ENCODE data around the gene TCF7L1. TPM values are rescaled to one million over a fixed set of nuclear protein-coding genes. Genes with fewer than 3 reads are reported as not detected.

The TCF7L1 gene
- total and polyA plus RNA-seq, 9 of the 15 experiments (the other 6 are each of a cell fraction or from before 2014, with no cell fraction given): 0.03 to 0.11 (median 0.07) TPM; not detected in 5

DNA sequence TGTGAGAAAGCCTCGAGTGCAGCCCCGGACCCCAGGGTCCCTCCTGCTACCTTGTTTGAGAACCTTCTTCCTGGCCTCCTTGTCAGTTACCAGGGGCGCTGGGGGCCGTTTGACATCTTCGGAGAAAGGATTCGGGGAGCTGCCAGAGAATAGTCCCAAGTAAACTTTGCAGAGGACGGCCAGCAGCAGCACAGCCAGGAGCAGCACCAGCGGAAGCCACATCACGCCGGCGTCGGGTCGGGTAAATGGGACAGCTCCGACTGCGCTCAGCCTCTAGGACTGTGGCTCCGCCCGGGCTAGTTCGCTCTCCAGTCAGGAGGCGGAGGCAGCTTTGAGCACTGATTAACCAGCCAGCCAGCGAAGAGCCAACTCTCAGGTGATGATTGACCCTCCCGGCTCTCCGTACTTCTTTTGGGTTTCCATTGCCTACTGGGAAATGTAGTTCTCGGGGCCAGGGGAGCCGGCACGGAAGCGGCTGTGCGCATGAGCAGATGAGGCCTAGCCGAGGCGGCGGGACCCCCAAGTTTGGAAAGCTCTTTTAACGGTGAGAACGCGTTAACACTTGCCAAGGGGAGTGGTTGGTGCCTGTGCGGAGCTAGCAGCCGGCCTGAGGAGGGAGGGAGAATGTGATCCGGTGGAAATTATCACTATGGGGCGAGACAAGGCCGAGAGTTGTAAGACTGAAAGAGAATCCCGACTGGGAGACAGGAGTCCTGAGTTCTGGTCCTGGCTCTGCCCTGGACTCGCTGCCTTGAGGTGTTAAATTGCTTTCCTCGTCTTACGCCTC is 221.3 kb downstream of the TCF7L1 start, which contains the start of the genes ELMOD3 and RETSAT (continued):
- TF ChIP-seq ZNF280A (IDR thresholded peaks at IDR 0.05; ENCODE audit: low read depth, partially characterized antibody) (no peak), RBM14 (IDR thresholded peaks at IDR 0.05; ENCODE audit: borderline replicate concordance, insufficient read depth, low read depth, low read length) (no peak), ZNF232 (CRISPR knock-in tag; IDR thresholded peaks at IDR 0.05) (0 out of 2 replicates have a peak, but pooled peaks have one; percentile 22), RBM25 (IDR thresholded peaks at IDR 0.05; ENCODE audit: low read depth, low read length, severe bottlenecking) (no peak), FOXJ2 (tag; IDR thresholded peaks at IDR 0.05) (no peak), NR1H2 (CRISPR knock-in tag; IDR thresholded peaks at IDR 0.05) (no peak), YBX1 (IDR thresholded peaks at IDR 0.05) (no peak), LEF1 (IDR thresholded peaks at IDR 0.05) (no peak), POLR2AphosphoS5 (IDR thresholded peaks at IDR 0.05; ENCODE audit: control insufficient read depth, insufficient read depth, low read depth, low read length) (peak; percentile 77), GTF2A2 (tag; IDR thresholded peaks at IDR 0.05) (no peak), GABPB1 (CRISPR knock-in tag; IDR thresholded peaks at IDR 0.05) (peak; percentile 71; the same call in 1 of the 2 replicates), GTF2F1 (IDR thresholded peaks at IDR 0.05; ENCODE audit: low read depth, low read length) (peak; percentile 69; the same call in 1 of the 2 replicates), MCM7 (IDR thresholded peaks at IDR 0.05) (no peak), SAFB2 (IDR thresholded peaks at IDR 0.05; ENCODE audit: borderline replicate concordance, low read depth, low read length, severe bottlenecking) (no peak), CREB3 (tag; conservative IDR thresholded peaks at IDR 0.05; ENCODE audit: low read depth) (no peak), ZNF347 (CRISPR knock-in tag; IDR thresholded peaks at IDR 0.05; ENCODE audit: low read depth) (no peak), RBM39 (optimal IDR thresholded peaks at IDR 0.05; ENCODE audit: low read depth, low read length) (peak; percentile 40), SMAD2 (IDR thresholded peaks at IDR 0.05; ENCODE audit: low read depth, low read length) (no peak), ATF7 (IDR thresholded peaks at IDR 0.05) (peak; percentile 80)
- TF ChIP-seq, protein P1, sequence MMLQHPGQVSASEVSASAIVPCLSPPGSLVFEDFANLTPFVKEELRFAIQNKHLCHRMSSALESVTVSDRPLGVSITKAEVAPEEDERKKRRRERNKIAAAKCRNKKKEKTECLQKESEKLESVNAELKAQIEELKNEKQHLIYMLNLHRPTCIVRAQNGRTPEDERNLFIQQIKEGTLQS (IDR thresholded peaks at IDR 0.05): no peak
- TF ChIP-seq, protein P1 (CRISPR knock-in tag; conservative IDR thresholded peaks at IDR 0.05): no peak
- TF ChIP-seq, protein P2, sequence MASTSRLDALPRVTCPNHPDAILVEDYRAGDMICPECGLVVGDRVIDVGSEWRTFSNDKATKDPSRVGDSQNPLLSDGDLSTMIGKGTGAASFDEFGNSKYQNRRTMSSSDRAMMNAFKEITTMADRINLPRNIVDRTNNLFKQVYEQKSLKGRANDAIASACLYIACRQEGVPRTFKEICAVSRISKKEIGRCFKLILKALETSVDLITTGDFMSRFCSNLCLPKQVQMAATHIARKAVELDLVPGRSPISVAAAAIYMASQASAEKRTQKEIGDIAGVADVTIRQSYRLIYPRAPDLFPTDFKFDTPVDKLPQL (IDR thresholded peaks at IDR 0.05; ENCODE audit: extremely low read depth, insufficient read length): peak; percentile 79

All from K562 (cell line).